RPMI7951 (cell line): ENCODE data around the gene OR2AK2. TPM values are rescaled to one million over a fixed set of nuclear protein-coding genes. Genes with fewer than 3 reads are reported as not detected.

ENCODE experiments used
- DNase-seq: peaks from one replicate; pipeline ENCODE4 v3.0.0-alpha.2; 2012; ENCODE audit warnings: low read depth
- total RNA-seq: library from RNA; depleted of rRNA; stranded (reverse); fragments of >200 nt; shearing (Covaris generic); gene quantifications from 2 replicates; pipeline ENCODE4 v1.2.3, GENCODE V29; 2014; rRNA removed

The OR2AK2 gene, protein sequence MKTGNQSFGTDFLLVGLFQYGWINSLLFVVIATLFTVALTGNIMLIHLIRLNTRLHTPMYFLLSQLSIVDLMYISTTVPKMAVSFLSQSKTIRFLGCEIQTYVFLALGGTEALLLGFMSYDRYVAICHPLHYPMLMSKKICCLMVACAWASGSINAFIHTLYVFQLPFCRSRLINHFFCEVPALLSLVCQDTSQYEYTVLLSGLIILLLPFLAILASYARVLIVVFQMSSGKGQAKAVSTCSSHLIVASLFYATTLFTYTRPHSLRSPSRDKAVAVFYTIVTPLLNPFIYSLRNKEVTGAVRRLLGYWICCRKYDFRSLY
- total RNA-seq, result not detected in 2 replicates

DNA sequence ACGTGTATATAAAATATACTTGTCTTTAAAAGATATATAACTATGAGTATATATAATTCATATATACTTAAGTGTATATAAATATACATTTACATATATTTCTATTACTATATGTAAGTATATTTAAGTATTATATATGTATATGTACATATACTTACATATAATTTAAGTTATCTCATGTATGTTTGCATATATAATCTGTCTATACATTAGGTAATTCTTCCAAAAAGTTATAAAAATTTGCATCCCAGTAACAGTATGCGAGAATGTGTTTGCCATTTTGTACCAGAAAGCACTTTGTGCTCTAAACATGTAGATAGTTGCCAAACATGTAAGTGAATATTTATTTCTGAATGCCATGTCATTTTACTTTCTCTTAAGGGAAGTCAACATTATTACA lies at the start of gene OR2AK2:
Gene OR2AK2, plus strand, starts transcription at position 301 of the 400 bp plus-strand sequence. CDS start 144 bp downstream, outside the sequence.
- no peak for DNase-seq

DNA sequence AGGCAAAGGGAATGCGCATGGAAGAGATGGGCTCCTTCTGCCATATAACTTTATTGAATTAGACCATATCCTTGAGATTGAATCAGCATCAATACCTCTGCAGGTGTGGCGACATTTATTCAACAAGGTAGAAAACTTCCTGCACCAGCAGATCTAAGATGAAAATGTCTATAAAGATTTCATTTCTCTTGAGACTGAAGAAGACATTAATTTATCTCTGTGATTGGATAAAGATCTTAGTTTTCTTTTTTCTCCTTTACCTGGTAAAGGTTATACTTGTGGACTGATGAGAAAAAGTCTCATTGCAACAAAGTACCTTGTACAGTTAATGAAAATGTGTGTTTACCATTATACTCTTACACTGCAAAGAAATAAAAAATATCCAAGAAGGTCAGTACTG lies 45.1 kb upstream of the OR2AK2 start, which contains the start of gene OR2T8:
Gene OR2T8, plus strand, starts transcription at position 301 of the 400 bp plus-strand sequence. CDS start 766 bp downstream, outside the sequence.
- no peak for DNase-seq

DNA sequence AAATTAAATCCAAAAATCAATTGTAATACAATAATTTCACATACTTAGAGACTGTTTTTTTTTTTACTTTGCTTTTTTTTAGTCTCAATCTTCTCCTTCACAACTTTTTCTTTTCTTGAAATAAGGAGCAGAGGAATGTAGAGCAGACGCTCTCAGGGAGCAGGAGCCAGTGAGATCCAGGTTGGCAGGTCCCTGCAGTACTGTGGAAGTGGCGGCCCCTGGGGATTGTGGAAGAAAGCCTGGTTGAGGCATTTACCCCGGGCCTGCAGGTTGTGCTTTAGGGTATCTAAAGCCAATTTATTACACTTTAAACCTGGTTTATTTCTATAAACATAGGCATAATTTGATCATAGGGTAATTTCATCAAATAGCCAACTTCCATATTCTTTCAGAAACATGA lies 41.1 kb upstream of the OR2AK2 start:
- no peak for DNase-seq

- DNase-seq, result peak; percentile 15
These were observed 40.2 kb upstream of the OR2AK2 start, which contains the start of gene OR2AJ1 for GRCh38 chr1:247924868-247925267. OR2AJ1 (plus strand) TSS chr1:247924889; CDS start chr1:247933769, 8,880 bp downstream.

- DNase-seq, result no peak
These were observed 31.0 kb upstream of the OR2AK2 start for GRCh38 chr1:247933989-247934388.

GRCh38 chr1:247935781-247936180 lies 29.3 kb upstream of the OR2AK2 start:
- DNase-seq, result no peak

DNA sequence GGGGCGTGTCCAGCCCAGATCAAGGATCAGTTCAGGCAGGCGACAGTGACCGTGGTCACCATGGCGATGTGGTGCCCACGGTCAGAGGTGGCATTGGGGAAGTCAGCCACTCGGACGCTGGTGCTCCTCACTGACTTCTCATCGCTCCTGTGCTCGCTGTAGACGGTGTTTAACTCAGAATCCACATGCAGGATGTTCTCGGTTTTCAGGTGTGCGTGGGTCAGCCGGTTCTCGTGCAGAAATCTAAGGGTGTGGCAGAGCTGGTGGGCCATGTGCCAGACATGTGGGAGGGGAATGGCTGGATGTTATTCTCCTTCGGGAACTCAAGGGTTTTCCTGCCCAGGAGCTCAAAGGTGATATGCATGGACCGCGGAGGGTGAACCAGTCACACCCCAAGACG lies 28.6 kb upstream of the OR2AK2 start:
- DNase-seq, result no peak

GRCh38 chr1:247936965-247937734 lies 27.9 kb upstream of the OR2AK2 start:
- DNase-seq, result peak; percentile 58

- DNase-seq, result no peak
These were observed 22.4 kb upstream of the OR2AK2 start for GRCh38 chr1:247942624-247943023.

DNA sequence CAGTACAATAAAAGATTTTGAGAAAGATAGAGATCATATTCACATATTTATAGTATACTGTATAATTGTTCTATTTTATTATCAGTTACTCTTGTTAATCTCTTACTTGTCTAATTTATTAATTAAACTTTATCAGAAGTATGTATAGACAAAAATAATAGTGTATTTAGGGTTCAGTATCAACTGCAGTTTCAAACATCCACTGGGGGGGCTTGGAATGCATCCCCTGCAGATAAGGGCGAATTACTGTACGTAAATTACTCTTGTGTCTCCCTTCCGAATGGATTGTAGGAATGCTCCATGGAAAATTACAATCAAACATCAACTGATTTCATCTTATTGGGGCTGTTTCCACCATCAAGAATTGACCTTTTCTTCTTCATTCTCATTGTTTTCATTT lies 16.5 kb upstream of the OR2AK2 start, which contains the start of gene OR2L8:
Gene OR2L8, plus strand, starts transcription at position 301 of the 400 bp plus-strand sequence. Its CDS starts 0 bp downstream, at position 301.
- no peak for DNase-seq

DNA sequence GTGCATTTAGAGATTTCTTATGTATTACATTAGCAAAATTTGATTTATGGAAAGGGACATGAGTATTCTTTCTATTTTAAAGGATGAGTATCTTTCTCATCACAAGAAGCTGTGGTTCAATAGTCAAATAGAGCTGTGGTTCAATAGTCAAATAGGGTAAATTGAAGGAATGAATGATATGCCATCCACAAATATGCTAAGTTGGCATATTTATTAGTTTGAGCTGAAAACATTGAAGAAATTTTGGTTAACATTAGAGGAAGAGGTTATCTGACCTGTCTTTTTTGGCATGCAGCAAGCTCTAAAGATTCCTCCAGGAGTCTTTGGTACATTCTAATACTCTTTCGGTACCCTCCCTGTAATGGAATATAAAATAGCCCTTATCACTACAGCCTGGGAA lies 11.6 kb upstream of the OR2AK2 start:
- no peak for DNase-seq

DNA sequence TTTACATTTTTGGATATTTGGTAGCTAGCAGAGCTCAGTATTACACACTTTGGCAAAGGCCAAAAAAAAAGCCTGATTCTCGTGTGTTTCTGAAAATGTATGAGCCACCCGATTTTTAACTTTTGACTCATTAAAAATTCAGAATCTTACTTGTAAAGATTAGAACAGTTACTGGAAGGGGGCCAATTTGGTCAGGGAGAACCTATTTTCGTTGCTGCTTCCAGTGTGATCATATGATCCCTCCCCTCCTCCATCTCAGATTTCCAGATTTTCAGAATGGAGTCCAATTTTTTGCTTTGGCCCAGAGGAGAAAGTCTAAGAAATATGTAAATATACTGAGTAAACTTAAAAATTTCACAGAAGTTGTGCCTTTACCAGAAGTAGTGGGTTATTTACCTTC lies 3.2 kb upstream of the OR2AK2 start:
- no peak for DNase-seq

DNA sequence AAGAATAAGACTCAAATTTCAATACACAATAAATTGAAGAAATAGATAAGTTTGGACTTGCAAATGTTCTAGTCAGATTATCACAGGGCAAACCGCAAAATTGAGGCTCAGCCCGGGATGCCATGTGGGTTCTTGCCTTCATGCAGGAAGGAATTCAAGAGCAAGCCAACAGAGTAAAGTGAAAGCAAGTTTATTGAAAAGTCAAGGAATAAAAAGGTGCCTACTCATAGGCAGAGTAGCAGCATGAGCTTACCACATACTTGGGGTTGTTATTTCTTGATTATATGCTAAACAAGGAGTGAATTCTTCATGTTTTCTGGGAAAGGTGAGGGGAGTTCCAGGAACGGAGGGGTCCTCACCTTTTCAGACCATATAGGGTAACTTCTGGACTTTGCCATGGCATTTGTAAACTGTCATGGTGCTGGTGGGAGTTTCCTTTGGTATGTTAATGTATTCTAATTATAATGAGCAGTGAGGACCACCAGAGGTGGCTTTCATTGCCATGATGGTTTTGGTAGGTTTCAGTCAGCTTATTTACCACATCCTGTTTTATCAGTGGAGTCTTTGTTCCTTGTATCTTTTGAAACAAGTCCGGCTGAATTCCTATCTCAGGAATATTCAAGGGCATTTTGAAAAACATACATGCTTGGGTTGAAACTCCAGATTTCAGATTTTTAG lies 2.0 kb upstream of the OR2AK2 start:
- DNase-seq, result peak; percentile 15

- no peak for DNase-seq
These were observed 1.6 kb downstream of the OR2AK2 start for GRCh38 chr1:247966532-247967204.

- no peak for DNase-seq
These were observed 28.0 kb downstream of the OR2AK2 start for GRCh38 chr1:247992986-247993385.

DNA sequence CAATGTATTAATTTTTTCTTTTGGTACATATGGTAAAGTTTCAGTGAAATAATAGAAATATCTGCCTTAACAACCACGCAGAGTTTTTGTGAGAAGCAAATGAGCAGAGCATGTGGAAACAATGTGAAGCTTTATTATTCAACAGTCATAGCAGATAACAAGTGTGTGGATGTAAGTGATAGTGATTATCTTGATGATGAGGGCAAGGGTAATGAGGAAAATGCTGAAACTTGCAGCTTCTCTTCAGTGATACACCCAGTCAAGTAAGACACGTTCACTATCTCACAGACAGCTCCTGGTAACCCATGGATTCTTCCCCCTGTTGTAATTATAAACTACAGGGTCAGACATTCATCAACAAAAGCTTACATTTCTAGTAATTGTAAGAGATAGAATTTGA lies 33.8 kb downstream of the OR2AK2 start:
- no peak for DNase-seq

- DNase-seq, result no peak
These were observed 35.1 kb downstream of the OR2AK2 start for GRCh38 chr1:248000169-248000568.

GRCh38 chr1:248007778-248008177 lies 42.7 kb downstream of the OR2AK2 start:
- DNase-seq, result no peak

DNA sequence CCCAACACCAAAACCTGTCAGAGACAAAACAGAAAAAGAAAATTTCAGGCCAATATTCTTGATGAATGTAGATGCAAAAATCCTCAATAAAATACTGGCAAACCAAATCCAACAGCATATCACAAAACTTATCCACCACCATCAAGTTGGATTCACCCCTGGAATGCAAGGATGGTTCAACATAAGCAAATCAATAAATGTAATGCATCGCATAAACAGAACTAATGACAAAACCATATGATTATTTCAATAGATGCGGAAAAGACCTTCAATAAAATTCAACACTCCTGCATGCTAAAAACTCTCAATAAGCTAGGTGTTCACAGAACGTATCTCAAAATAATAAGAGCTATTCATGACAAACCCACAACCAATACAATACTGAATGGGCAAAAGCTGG lies 44.6 kb downstream of the OR2AK2 start:
- DNase-seq, result no peak

- DNase-seq, result no peak
These were observed 48.2 kb downstream of the OR2AK2 start, which contains the start of gene OR2L5 for GRCh38 chr1:248013229-248013710. OR2L5 (plus strand) TSS chr1:248013660; CDS start chr1:248021948, 8,288 bp downstream.

DNA sequence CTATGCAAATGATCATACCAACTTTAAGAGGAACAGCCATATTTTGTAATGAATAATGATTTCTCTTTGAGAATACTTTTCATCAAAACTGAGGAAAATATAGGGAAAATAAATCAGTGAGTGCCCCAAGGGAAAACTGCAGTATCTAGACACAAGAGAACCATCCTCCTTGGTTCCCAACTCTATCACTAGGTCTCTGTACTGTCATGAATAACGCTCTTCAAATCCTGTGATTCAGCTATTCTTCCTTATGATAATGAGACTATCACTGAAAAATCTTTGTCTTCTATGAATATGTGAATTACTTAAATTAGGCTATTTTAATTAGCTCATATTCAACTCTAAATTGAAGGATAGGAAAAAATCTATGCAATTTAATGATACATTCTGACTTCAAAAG lies 50.8 kb downstream of the OR2AK2 start:
- DNase-seq, result no peak
